M059J (cell line): Measurements from ENCODE around the gene PIM2. TPM values are rescaled to one million over a fixed set of nuclear protein-coding genes. Genes with fewer than 3 reads are reported as not detected.
"Not testable (repeated sequence)": the region's sequence is repeated elsewhere in the genome, so short reads cannot be mapped to it uniquely, and the experiment has no call there.

ENCODE experiments used
- DNase-seq: peaks from one replicate; pipeline ENCODE4 v3.0.0-alpha.2; 2012; ENCODE audit warnings: low read depth
- total RNA-seq: library from RNA; depleted of rRNA; stranded (reverse); fragments of >200 nt; shearing (Covaris generic); gene quantifications from 2 replicates; pipeline ENCODE4 v1.2.3, GENCODE V29; 2014; rRNA removed

PIM2 gene
- total RNA-seq, 1 experiment from 2014 or later, result 14.3 TPM

DNA sequence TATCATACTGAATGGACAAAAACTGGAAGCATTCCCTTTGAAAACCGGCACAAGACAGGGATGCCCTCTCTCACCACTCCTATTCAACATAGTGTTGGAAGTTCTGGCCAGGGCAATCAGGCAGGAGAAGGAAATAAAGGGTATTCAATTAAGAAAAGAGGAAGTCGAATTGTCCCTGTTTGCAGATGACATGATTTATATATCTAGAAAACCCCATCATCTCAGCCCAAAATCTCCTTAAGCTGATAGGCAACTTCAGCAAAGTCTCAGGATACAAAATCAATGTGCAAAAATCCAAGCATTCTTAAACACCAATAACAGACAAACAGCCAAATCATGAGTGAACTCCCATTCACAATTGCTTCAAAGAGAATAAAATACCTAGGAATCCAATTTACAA lies 46.8 kb downstream of the PIM2 start:
- DNase-seq, result not testable (repeated sequence)

DNA sequence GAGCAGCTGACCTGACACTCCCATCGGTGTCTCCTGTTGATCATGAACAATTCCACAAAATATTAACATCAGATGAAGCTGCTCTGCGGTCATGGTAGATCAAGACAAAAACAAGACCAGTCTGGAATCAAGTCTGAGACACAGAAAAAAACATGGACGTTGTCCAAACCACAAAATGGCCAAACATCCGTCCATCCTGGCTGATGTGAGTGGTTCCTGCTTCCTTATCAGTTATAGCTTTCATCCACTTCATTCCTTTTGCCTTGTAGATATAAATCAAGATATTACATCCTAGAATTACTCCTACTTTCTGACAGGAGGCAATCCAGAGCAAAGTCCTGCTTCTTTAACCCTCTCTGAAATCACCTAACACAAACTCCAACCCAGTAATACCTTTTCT lies 54.6 kb downstream of the PIM2 start:
- DNase-seq, result peak; percentile 88

Other genes with a start within 250 kb of the PIM2 start
- not detected in 2 replicates for gene WAS, start 235.2 kb downstream of the PIM2 start, total RNA-seq
- 15.1 and 22.8 TPM in 2 replicates for gene SUV39H1, start 222.3 kb downstream of the PIM2 start, total RNA-seq
- not detected in 2 replicates for gene GLOD5, start 157.3 kb downstream of the PIM2 start, total RNA-seq
- gene GATA1, start 132.4 kb downstream of the PIM2 start, total RNA-seq, result not detected in 2 replicates
- gene HDAC6, start 117.0 kb downstream of the PIM2 start, total RNA-seq, result 44.8 and 50.7 TPM in 2 replicates
- gene ERAS, start 92.5 kb downstream of the PIM2 start, total RNA-seq, result not detected in 2 replicates
- gene PCSK1N, start 83.4 kb downstream of the PIM2 start, total RNA-seq, result 4.1 and 9.0 TPM in 2 replicates
- 77.6 and 90.8 TPM in 2 replicates for gene TIMM17B, start 21.3 kb downstream of the PIM2 start, total RNA-seq
- 44.6 and 53.9 TPM in 2 replicates for gene PQBP1, start 21.1 kb downstream of the PIM2 start, total RNA-seq
- gene SLC35A2, start 7.4 kb downstream of the PIM2 start, total RNA-seq, result 70.5 and 77.8 TPM in 2 replicates
- gene OTUD5, start 38.6 kb upstream of the PIM2 start, total RNA-seq, result 27.3 and 54.4 TPM in 2 replicates
- 0.76 and 1.7 TPM in 2 replicates for gene KCND1, start 52.8 kb upstream of the PIM2 start, total RNA-seq
- 20.1 and 46.6 TPM in 2 replicates for gene GRIPAP1, start 83.2 kb upstream of the PIM2 start, total RNA-seq
- 40.9 and 71.6 TPM in 2 replicates for gene TFE3, start 124.3 kb upstream of the PIM2 start, total RNA-seq
- gene CCDC120, start 140.0 kb upstream of the PIM2 start, total RNA-seq, result 0.07 and 1.1 TPM in 2 replicates
- gene PRAF2, start 155.0 kb upstream of the PIM2 start, total RNA-seq, result 25.0 and 29.3 TPM in 2 replicates
- gene WDR45, start 160.9 kb upstream of the PIM2 start, total RNA-seq, result 39.5 and 45.2 TPM in 2 replicates
- gene GPKOW, start 204.7 kb upstream of the PIM2 start, total RNA-seq, result 35.9 and 49.1 TPM in 2 replicates
- gene MAGIX, start 243.7 kb upstream of the PIM2 start, total RNA-seq, result 0.10 and 4.3 TPM in 2 replicates